Neural cell (in vitro differentiated cells): ENCODE results near the gene DNAH1. TPM values are rescaled to one million over a fixed set of nuclear protein-coding genes. Genes with fewer than 3 reads are reported as not detected.

Source experiments
- H2AFZ ChIP-seq: fragments of 200-600, 300-800 bp; sonication (generic), shearing (Covaris generic); 2 replicates; pipeline ENCODE4 v1.6.0; 2014; ENCODE audit warnings: low read depth, mild to moderate bottlenecking, antibody characterized with exemption, low read length, moderate library complexity
- H3F3A ChIP-seq: fragments of 200-600 bp; shearing (Covaris generic); 2 replicates; pipeline ENCODE4 v1.6.1; 2016; ENCODE audit warnings: mild to moderate bottlenecking, moderate library complexity, mixed read lengths, antibody characterized with exemption, low read length; ENCODE audit not compliant: insufficient read depth, poor library complexity, severe bottlenecking
- H3K27ac ChIP-seq: fragments of 200-600, 300-800 bp; sonication (generic), shearing (Covaris generic); 2 replicates; pipeline ENCODE4 v1.5.1; 2014; ENCODE audit warnings: mild to moderate bottlenecking, low read length, moderate library complexity
- H3K27me3 ChIP-seq: fragments of 300-800, 200-600 bp; sonication (generic), shearing (Covaris generic); 2 replicates; pipeline ENCODE4 v1.6.0; 2014; ENCODE audit warnings: mild to moderate bottlenecking, low read depth, low read length, moderate library complexity; ENCODE audit not compliant: insufficient read depth
- H3K36me3 ChIP-seq: fragments of 300-800, 200-600 bp; sonication (generic), shearing (Covaris generic); 2 replicates; pipeline ENCODE4 v1.5.1; 2014; ENCODE audit warnings: mild to moderate bottlenecking, antibody characterized with exemption, low read length, moderate library complexity; ENCODE audit not compliant: insufficient read depth
- H3K4me2 ChIP-seq: fragments of 300-800, 200-600 bp; sonication (generic), shearing (Covaris generic); 2 replicates; pipeline ENCODE4 v1.6.0; 2014; ENCODE audit warnings: mild to moderate bottlenecking, low read length
- H3K4me3 ChIP-seq: fragments of 300-800, 200-600 bp; sonication (generic), shearing (Covaris generic); 2 replicates; pipeline ENCODE4 v1.5.1; 2014; ENCODE audit warnings: mild to moderate bottlenecking, low read length, moderate library complexity
- H3K79me2 ChIP-seq: fragments of 200-600 bp; shearing (Covaris generic); replicated peaks from 2 replicates; pipeline ENCODE4 v1.6.0; 2014; ENCODE audit warnings: mild to moderate bottlenecking, low read length, moderate library complexity; ENCODE audit not compliant: insufficient read depth
- H3K9ac ChIP-seq: fragments of 300-800, 200-600 bp; sonication (generic), shearing (Covaris generic); 2 replicates; pipeline ENCODE4 v1.6.1; 2016; ENCODE audit warnings: mild to moderate bottlenecking, low read length, mixed read lengths
- H3K9me2 ChIP-seq: fragments of 200-600 bp; shearing (Covaris generic); 2 replicates; pipeline ENCODE4 v1.6.1; 2016; ENCODE audit warnings: mild to moderate bottlenecking, low read length, mixed read lengths; ENCODE audit not compliant: insufficient read depth
- H3K9me3 ChIP-seq: fragments of 200-600, 300-800 bp; sonication (generic), shearing (Covaris generic); 2 replicates; pipeline ENCODE4 v1.6.1; 2016; ENCODE audit warnings: mild to moderate bottlenecking, mixed run types, low read length, moderate library complexity, mixed read lengths
- H4K20me1 ChIP-seq: fragments of 200-600 bp; shearing (Covaris generic); 2 replicates; pipeline ENCODE4 v1.6.1; 2016; ENCODE audit warnings: mild to moderate bottlenecking, mixed run types; ENCODE audit not compliant: insufficient read depth
- CTCF ChIP-seq: fragments of 450-650 bp; IDR thresholded peaks from 2 replicates; pipeline ENCODE4 v1.5.1; 2014; ENCODE audit warnings: antibody characterized with exemption, mild to moderate bottlenecking, moderate library complexity; ENCODE audit not compliant: poor library complexity, severe bottlenecking
- EP300 ChIP-seq: fragments of 450-650 bp; conservative IDR thresholded peaks from 2 replicates; pipeline ENCODE4 v1.6.1; 2014; ENCODE audit warnings: antibody characterized with exemption, mild to moderate bottlenecking, moderate library complexity; ENCODE audit not compliant: poor library complexity, severe bottlenecking
- EZH2 ChIP-seq: fragments of 200-600, 300-800 bp; shearing (Covaris generic), sonication (generic); IDR thresholded peaks from 2 replicates; pipeline ENCODE4 v1.6.1; 2014; ENCODE audit warnings: antibody characterized with exemption, low read length, borderline replicate concordance, mild to moderate bottlenecking; ENCODE audit not compliant: insufficient read depth, poor library complexity, severe bottlenecking
- MXI1 ChIP-seq: fragments of 450-650 bp; conservative IDR thresholded peaks from 2 replicates; pipeline ENCODE4 v1.6.1; 2014; ENCODE audit warnings: antibody characterized with exemption, mild to moderate bottlenecking; ENCODE audit not compliant: poor library complexity, severe bottlenecking
- POLR2AphosphoS5 ChIP-seq: IDR thresholded peaks from 2 replicates; pipeline ENCODE4 v1.6.1; 2012
- RAD21 ChIP-seq: fragments of 450-650 bp; conservative IDR thresholded peaks from 2 replicates; pipeline ENCODE4 v1.6.1; 2014; ENCODE audit warnings: antibody characterized with exemption, mild to moderate bottlenecking, moderate library complexity
- REST ChIP-seq: IDR thresholded peaks from 2 replicates; pipeline ENCODE4 v1.6.1; 2012; ENCODE audit warnings: borderline replicate concordance
- SMC3 ChIP-seq: fragments of 450-650 bp; conservative IDR thresholded peaks from 2 replicates; pipeline ENCODE4 v1.6.1; 2014; ENCODE audit warnings: antibody characterized with exemption, mild to moderate bottlenecking, moderate library complexity; ENCODE audit not compliant: poor library complexity
- TAF1 ChIP-seq: IDR thresholded peaks from 2 replicates; pipeline ENCODE4 v1.6.1; 2012; ENCODE audit warnings: low read depth
- polyA plus RNA-seq: library from polyadenylated mRNA; depleted of rRNA; stranded (reverse); fragments of >200 nt; gene quantifications from 2 replicates; pipeline ENCODE4 v1.2.3, GENCODE V29; 2014

The DNAH1 gene
- polyA plus RNA-seq, 1 donor from 2014 or later = 5.4 TPM

GRCh38 chr3:52434491-52435115 is 118.5 kb downstream of the DNAH1 start:
- H3K4me3 ChIP-seq = no peak overlapping the region
- H3K9me3 ChIP-seq = no peaks in the 10 kb centered on the region
- no peaks in the 10 kb centered on the region for H4K20me1 ChIP-seq
- TF ChIP-seq CTCF (no peak), SMC3 (no peak), MXI1 (no peak), EP300 (no peak), TAF1 (no peak), EZH2 (no peak), POLR2AphosphoS5 (no peak), REST (no peak), RAD21 (no peak)
- no peaks in the 10 kb centered on the region for H3K27me3 ChIP-seq
- H3K36me3 ChIP-seq = no peaks in the 10 kb centered on the region
- no peak overlapping the region for H2AFZ ChIP-seq
- H3K79me2 ChIP-seq = no peaks in the 10 kb centered on the region
- H3F3A ChIP-seq = no peaks in the 10 kb centered on the region
- no peak overlapping the region for H3K27ac ChIP-seq
- H3K9ac ChIP-seq = no peak overlapping the region
- no peak overlapping the region for H3K4me2 ChIP-seq
- H3K9me2 ChIP-seq = no peaks in the 10 kb centered on the region

- TF ChIP-seq POLR2AphosphoS5 (no peak), EZH2 (no peak), RAD21 (no peak), EP300 (no peak), REST (no peak), SMC3 (no peak), TAF1 (no peak), MXI1 (no peak), CTCF (no peak)
Measured at GRCh38 chr3:52435246-52436101, 119.4 kb downstream of the DNAH1 start.

More at GRCh38 chr3:52435246-52436101, 119.4 kb downstream of the DNAH1 start:
- Histone ChIP-seq H3K9me3 (no peaks in the 10 kb centered on the region), H3K79me2 (no peaks in the 10 kb centered on the region), H2AFZ (no peak overlapping the region), H3K4me2 (no peak overlapping the region), H3K4me3 (no peak overlapping the region), H3K27me3 (no peaks in the 10 kb centered on the region), H4K20me1 (no peaks in the 10 kb centered on the region), H3K9ac (no peak overlapping the region), H3K36me3 (no peaks in the 10 kb centered on the region), H3F3A (no peaks in the 10 kb centered on the region), H3K27ac (no peak overlapping the region), H3K9me2 (no peaks in the 10 kb centered on the region)
